Mucosa of rectum (tissue), 2 donors: ENCODE data around the gene RAMAC.

Source experiments
- H3K27ac ChIP-seq, 2 donors: one replicate each; pipeline ENCODE4 v1.7.0; 2013; ENCODE audit warnings: inconsistent platforms in 2 of 2, low read depth in 2 of 2, low read length in 2 of 2
- H3K27me3 ChIP-seq, 2 donors: one replicate each; pipeline ENCODE4 v1.7.0; 2013; ENCODE audit warnings: low read length in 2 of 2; ENCODE audit not compliant: control insufficient read depth in 2 of 2, insufficient read depth in 2 of 2
- H3K36me3 ChIP-seq, 2 donors: one replicate each; pipeline ENCODE4 v1.7.0; 2013; ENCODE audit warnings: low read length in 2 of 2; ENCODE audit not compliant: control insufficient read depth in 2 of 2, insufficient read depth in 2 of 2
- H3K4me1 ChIP-seq, 2 donors: one replicate each; pipeline ENCODE4 v1.7.0; 2013; ENCODE audit warnings: low read length in 2 of 2, mild to moderate bottlenecking in 1 of 2; ENCODE audit not compliant: control insufficient read depth in 2 of 2, insufficient read depth in 2 of 2
- H3K4me3 ChIP-seq, 2 donors: one replicate each; pipeline ENCODE4 v1.7.0; 2013; ENCODE audit warnings: low read length in 2 of 2
- H3K9ac ChIP-seq, 2 donors: one replicate each; pipeline ENCODE4 v1.7.0; 2013; ENCODE audit warnings: low read length in 2 of 2, low read depth in 1 of 2, mild to moderate bottlenecking in 1 of 2
- H3K9me3 ChIP-seq, 2 donors: one replicate each; pipeline ENCODE4 v1.7.0; 2013; ENCODE audit warnings: low read length in 2 of 2; ENCODE audit not compliant: control insufficient read depth in 2 of 2
- donor health status: healthy.
- donor health status: Normal muscosa, but diverticular disease.

Gene RAMAC

GRCh38 chr15:83039206-83039605, 53.2 kb downstream of the RAMAC start:
- H3K9ac ChIP-seq, result no peak overlapping the region
- peaks cover 19 to 38% of the 10 kb centered on the region in 2 donors for H3K36me3 ChIP-seq
- no peaks in the 10 kb centered on the region for H3K4me1 ChIP-seq
- H3K27ac ChIP-seq, result no peak overlapping the region
- no peaks in the 10 kb centered on the region for H3K9me3 ChIP-seq
- H3K4me3 ChIP-seq, result no peak overlapping the region
- no peaks in the 10 kb centered on the region for H3K27me3 ChIP-seq
